Tibial nerve (tissue), 4 donors: Measurements from ENCODE around the gene ETDA. TPM values are rescaled to one million over a fixed set of nuclear protein-coding genes. Genes with fewer than 3 reads are reported as not detected.

Source experiments
- DNase-seq, 2 donors: peaks; one replicate each; pipeline ENCODE4 v3.0.0-alpha.2; 2019; ENCODE audit warnings: low spot score in 2 of 2
- H3K27ac ChIP-seq, 4 donors: fragments of 200-600 bp; sonication (generic) in 3 of 4; one replicate each; pipeline ENCODE4 v1.5.1; 2017 to 2019; ENCODE audit warnings: mild to moderate bottlenecking in 1 of 4
- H3K27me3 ChIP-seq, 2 donors: fragments of 200-600 bp; sonication (generic) in 1 of 2; one replicate each; pipeline versions ENCODE4 v1.5.1 to v1.6.0; 2017 to 2019
- H3K36me3 ChIP-seq, 3 donors: fragments of 200-600 bp; sonication (generic); one replicate each; pipeline ENCODE4 v1.5.1; 2018 to 2019
- H3K4me1 ChIP-seq, 4 donors: fragments of 200-600 bp; sonication (generic) in 3 of 4; one replicate each; pipeline ENCODE4 v1.5.1; 2017 to 2019
- H3K4me3 ChIP-seq, 4 donors: fragments of 200-600 bp; sonication (generic) in 3 of 4; one replicate each; pipeline ENCODE4 v1.5.1; 2017 to 2019; ENCODE audit warnings: mild to moderate bottlenecking in 1 of 4, moderate library complexity in 1 of 4
- H3K9me3 ChIP-seq, 4 donors: fragments of 200-600 bp; sonication (generic) in 3 of 4; one replicate each; pipeline ENCODE4 v1.5.1; 2017 to 2019
- CTCF ChIP-seq, 5 experiments: fragments of 200-600 bp in 3 of 5; fragments of 450-650 bp in 2 of 5; sonication (generic) in 3 of 5; IDR thresholded peaks; one replicate each; pipeline ENCODE4 v1.5.1; 2016 to 2019; ENCODE audit warnings: antibody characterized with exemption in 5 of 5, mild to moderate bottlenecking in 3 of 5, moderate library complexity in 2 of 5
- EP300 ChIP-seq, 2 donors: sonication (generic); formaldehyde crosslinking; IDR thresholded peaks; one replicate each; pipeline ENCODE4 v1.6.1; 2017; ENCODE audit warnings: antibody characterized with exemption in 2 of 2, mild to moderate bottlenecking in 1 of 2
- POLR2A ChIP-seq, 2 donors: fragments of 450-650 bp; IDR thresholded peaks; one replicate each; pipeline ENCODE4 v1.6.1; 2017; ENCODE audit warnings: antibody characterized with exemption in 2 of 2, mild to moderate bottlenecking in 2 of 2, moderate library complexity in 2 of 2
- WGBS, 2 donors: methylation state at CpG; one replicate each; pipeline ENCODE4 v1.1.5; 2018; 5-methylcytosine and 5-hydroxymethylcytosine counted together
- total RNA-seq, 4 donors: library from RNA; depleted of rRNA; stranded (reverse); fragments of >200 nt; gene quantifications; one replicate each; pipeline ENCODE4 v1.1.0, GENCODE V29; 2016

The ETDA gene
- total RNA-seq, 4 donors from 2014 or later = not detected

GRCh38 chrX:135287266-135287823 lies 35.5 kb downstream of the ETDA start:
- H3K9me3 ChIP-seq = peaks cover 0 to 74% (median 28%) of the 10 kb centered on the region in 4 donors
- 90 to 91% methylated on average over 2 of the region's 2 CpGs for WGBS, 2 donors

DNA sequence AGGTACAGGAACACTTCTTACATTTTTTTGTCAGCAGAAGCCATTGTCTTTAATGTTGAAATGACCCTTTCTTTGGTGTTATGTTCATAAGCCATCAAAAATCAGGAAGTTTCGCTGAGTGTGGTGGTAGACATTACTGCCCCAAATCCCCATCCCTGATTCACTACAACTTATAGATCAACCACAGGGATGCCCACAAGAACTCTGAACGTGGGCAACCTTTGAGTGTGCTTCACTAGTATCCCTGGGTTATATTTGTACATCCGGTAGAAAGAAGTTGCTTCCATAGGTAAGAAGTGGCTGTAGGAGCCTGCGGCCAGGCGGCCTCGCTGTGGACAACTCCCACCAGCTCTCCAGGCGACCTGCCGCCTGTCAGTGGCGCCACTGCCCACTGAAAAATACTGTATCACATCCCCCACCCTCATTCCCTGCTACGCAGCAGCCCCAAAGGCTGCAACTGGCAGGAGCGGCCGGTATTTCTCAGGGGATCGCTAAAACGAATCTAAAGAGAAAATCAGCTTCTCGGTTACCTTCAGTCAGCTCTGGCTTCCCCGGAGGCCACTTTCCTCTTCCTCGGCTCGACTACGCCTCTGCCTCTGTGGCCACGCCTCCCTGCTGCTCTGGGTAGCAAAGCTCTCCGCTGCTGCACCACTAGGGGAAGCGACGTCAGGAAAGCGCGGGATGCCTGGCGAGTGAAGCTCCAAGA lies 43.5 kb downstream of the ETDA start:
- DNase-seq = peak in 1 of 2 donors; percentile 5
- Histone ChIP-seq H3K4me3 (peak overlapping the region in 2 of 4 donors; percentile 23 to 33), H3K4me1 (no peaks in the 10 kb centered on the region), H3K36me3 (peaks cover 0 to 17% (median 0%) of the 10 kb centered on the region in 3 donors), H3K9me3 (peaks cover 0 to 19% (median 0%) of the 10 kb centered on the region in 4 donors), H3K27ac (no peak overlapping the region), H3K27me3 (no peaks in the 10 kb centered on the region)
- WGBS, 2 donors = 12 to 42% methylated on average over 18 to 24 of the region's 26 CpGs
- TF ChIP-seq EP300 (IDR thresholded peaks at IDR 0.05) = no peak
- no peak for TF ChIP-seq CTCF (IDR thresholded peaks at IDR 0.05)
- no peak for TF ChIP-seq POLR2A (IDR thresholded peaks at IDR 0.05)

More at GRCh38 chrX:135287266-135287823, 35.5 kb downstream of the ETDA start:
- no peak for DNase-seq
- Histone ChIP-seq H3K4me3 (no peak overlapping the region), H3K27me3 (no peaks in the 10 kb centered on the region), H3K4me1 (no peaks in the 10 kb centered on the region), H3K27ac (no peak overlapping the region), H3K36me3 (peaks cover 0 to 25% (median 0%) of the 10 kb centered on the region in 3 donors)
- TF ChIP-seq CTCF (IDR thresholded peaks at IDR 0.05) (no peak), POLR2A (IDR thresholded peaks at IDR 0.05) (no peak), EP300 (IDR thresholded peaks at IDR 0.05) (no peak)

DNA sequence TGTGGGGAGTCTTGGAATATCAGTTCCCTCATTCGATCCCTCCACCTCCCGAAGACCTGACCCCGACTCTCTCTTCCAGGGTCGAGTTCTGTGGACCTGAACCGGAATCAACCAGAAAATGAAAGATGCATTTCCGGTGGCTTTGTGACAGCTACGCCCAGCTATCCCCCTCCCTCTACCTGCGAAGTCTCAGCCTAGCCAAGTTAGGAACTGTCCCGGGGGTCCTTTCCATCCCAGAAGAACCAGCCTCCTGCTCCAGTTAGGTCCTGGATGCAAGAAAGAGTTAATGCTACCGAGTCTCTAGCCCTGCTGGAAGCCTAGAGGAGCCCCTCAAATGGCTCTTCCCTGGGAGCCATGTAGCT lies 44.1 kb downstream of the ETDA start:
- H3K9me3 ChIP-seq = peaks cover 0 to 19% (median 0%) of the 10 kb centered on the region in 4 donors
- peaks cover 0 to 17% (median 0%) of the 10 kb centered on the region in 3 donors for H3K36me3 ChIP-seq
- no peaks in the 10 kb centered on the region for H3K4me1 ChIP-seq
- WGBS, 2 donors = 7 to 52% methylated on average over 10 of the region's 10 CpGs
- TF ChIP-seq CTCF (IDR thresholded peaks at IDR 0.05) (no peak), EP300 (IDR thresholded peaks at IDR 0.05) (no peak), POLR2A (IDR thresholded peaks at IDR 0.05) (no peak)
- no peak overlapping the region for H3K27ac ChIP-seq
- no peaks in the 10 kb centered on the region for H3K27me3 ChIP-seq
- DNase-seq = no peak
- H3K4me3 ChIP-seq = peak overlapping the region in 2 of 4 donors; percentile 23 to 33

GRCh38 chrX:135302269-135302873 lies 50.5 kb downstream of the ETDA start:
- no peak for TF ChIP-seq CTCF (IDR thresholded peaks at IDR 0.05)
- no peak for TF ChIP-seq POLR2A (IDR thresholded peaks at IDR 0.05)
- TF ChIP-seq EP300 (IDR thresholded peaks at IDR 0.05) = no peak
- H3K27me3 ChIP-seq = no peaks in the 10 kb centered on the region
- H3K4me1 ChIP-seq = no peaks in the 10 kb centered on the region
- H3K27ac ChIP-seq = no peak overlapping the region
- 53 to 61% methylated on average over 5 of the region's 5 CpGs for WGBS, 2 donors
- H3K36me3 ChIP-seq = no peaks in the 10 kb centered on the region
- H3K4me3 ChIP-seq = no peak overlapping the region
- peaks cover 0 to 3% (median 0%) of the 10 kb centered on the region in 4 donors for H3K9me3 ChIP-seq
- DNase-seq = no peak

Other genes with a start within 250 kb of the ETDA start
- gene RTL8B, start 229.5 kb upstream of the ETDA start, total RNA-seq = 10 to 100 TPM in 2 of 4 donors, 1 to 10 TPM in 2; 8.0 to 12.3 (median 9.1) TPM
- gene RTL8C, start 219.7 kb upstream of the ETDA start, total RNA-seq = 100 to 1,000 TPM in 1 of 4 donors, 10 to 100 TPM in 3; 78.1 to 131 (median 87.0) TPM
- gene RTL8A, start 199.9 kb upstream of the ETDA start, total RNA-seq = 10 to 100 TPM; 24.9 to 32.6 (median 27.7) TPM
- 1 to 10 TPM; 3.0 to 7.6 (median 6.1) TPM for gene SMIM10L2B, start 153.3 kb upstream of the ETDA start, total RNA-seq
- gene ETDB, start 131.5 kb upstream of the ETDA start, total RNA-seq = not detected
- gene CT55, start 80.7 kb upstream of the ETDA start, total RNA-seq = not detected
- gene ETDC, start 57.4 kb downstream of the ETDA start, total RNA-seq = not detected
- 10 to 100 TPM in 3 of 4 donors, 1 to 10 TPM in 1; 7.6 to 11.8 (median 10.9) TPM for gene ZNF75D, start 92.0 kb downstream of the ETDA start, total RNA-seq
- gene ZNF449, start 92.7 kb downstream of the ETDA start, total RNA-seq = 10 to 100 TPM in 3 of 4 donors, 1 to 10 TPM in 1; 8.2 to 13.2 (median 11.8) TPM
- 1 to 10 TPM in 3 of 4 donors, under 1 TPM in 1; 0.78 to 3.5 (median 1.5) TPM for gene SMIM10L2A, start 169.9 kb downstream of the ETDA start, total RNA-seq